ENCODE results near the gene FAM53B.
A peak's percentile ranks its signal among the peaks of the same experiment; 100 is the strongest.

FAM53B gene

DNA sequence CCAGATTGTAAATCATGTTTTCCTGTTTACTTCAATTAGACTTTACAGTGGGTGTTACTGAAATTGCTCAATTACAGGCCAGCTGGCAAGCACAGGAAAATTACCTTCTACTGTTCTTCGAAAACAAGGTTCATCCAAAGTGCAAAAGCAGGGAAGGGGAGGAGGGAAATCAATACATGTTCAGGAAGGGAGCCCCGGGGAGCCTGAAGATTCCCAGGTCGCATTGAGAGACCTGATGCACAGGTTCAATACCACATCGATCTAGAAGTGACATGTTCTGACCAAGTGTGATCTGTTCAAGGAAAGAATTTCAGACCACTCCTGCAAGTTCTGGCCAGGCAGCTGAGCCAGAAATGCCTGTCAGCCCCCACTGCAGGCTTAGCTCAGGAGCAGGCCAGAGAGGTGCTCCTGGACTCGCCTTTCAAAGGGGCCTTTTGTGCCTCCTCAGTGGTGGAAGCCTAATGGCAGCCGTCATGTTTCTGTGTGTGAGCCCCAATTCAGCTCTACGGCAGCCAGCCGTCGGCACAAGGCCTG lies 35.9 kb downstream of the FAM53B start:
- no peak for DNase-seq

DNA sequence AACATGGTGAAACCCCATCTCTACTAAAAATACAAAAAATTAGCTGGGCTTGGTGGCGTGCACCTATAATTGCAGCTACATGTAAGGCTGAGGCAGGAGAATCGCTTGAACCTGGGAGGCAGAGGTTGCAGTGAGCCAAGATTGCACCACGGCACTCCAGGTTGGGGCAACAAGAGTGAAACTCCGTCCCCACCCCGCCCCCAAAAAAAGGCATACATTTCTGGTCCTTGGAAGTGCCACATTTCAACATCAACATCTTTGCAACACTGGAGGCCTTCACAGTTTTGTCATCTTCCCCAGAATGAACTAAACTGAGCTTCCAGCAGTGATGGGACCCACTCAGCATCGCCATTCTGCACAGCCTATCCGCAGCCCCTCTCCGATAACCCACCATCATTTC lies 36.6 kb downstream of the FAM53B start:
- no peak for DNase-seq

DNA sequence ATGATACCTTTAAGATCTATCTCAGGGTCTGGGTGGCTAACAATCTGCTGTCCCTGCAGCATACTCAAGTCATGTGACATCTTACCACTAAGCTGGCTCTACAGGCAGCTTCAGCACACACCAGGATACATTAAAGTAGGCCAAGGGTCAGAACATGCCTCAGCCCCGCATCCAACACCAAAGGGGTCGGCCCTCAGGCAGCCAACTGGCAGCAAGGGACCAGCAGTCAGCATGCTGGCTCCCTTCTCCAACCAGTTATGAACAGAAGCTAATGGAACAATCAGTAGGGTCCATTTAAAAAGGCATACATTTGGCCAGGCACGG lies 37.1 kb downstream of the FAM53B start:
- DNase-seq = no peak

DNA sequence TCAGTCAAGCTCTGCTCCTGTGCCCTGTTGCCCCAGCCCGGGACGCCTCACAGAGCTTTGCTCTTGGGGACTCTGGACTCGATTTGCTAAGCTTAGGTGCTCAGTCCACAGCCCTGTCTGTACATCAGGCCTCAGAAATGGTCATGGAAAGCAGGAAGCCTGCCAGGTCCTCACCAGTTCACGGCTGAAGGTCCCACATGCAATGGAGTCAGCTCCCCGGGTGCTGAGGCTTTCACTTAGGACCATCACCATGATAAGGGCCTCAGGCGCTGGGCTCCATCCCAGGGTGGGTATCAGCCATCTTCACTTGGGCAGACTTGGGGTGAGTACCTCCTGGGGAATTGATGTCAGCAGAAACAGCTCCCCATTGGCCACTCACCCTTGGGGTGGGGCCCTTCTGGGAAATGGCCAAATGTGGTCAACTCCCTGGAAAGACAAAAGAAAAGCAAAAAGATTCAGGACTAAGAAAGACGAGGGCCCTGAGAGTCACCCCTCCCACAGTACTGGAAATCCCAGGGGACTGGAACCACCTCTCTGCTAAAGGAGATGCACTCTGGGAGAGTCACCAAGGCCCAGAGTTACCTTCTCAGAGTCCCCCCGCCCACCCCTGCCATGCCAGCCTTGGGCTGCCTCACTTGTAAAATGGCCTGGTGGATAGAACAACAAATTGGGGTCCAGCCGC lies 37.6 kb downstream of the FAM53B start:
- no peak for DNase-seq

- no peak for DNase-seq
Observed at GRCh38 chr10:124705817-124706461, 38.2 kb downstream of the FAM53B start.

- no peak for DNase-seq
Observed at GRCh38 chr10:124705381-124705740, 38.8 kb downstream of the FAM53B start.

DNA sequence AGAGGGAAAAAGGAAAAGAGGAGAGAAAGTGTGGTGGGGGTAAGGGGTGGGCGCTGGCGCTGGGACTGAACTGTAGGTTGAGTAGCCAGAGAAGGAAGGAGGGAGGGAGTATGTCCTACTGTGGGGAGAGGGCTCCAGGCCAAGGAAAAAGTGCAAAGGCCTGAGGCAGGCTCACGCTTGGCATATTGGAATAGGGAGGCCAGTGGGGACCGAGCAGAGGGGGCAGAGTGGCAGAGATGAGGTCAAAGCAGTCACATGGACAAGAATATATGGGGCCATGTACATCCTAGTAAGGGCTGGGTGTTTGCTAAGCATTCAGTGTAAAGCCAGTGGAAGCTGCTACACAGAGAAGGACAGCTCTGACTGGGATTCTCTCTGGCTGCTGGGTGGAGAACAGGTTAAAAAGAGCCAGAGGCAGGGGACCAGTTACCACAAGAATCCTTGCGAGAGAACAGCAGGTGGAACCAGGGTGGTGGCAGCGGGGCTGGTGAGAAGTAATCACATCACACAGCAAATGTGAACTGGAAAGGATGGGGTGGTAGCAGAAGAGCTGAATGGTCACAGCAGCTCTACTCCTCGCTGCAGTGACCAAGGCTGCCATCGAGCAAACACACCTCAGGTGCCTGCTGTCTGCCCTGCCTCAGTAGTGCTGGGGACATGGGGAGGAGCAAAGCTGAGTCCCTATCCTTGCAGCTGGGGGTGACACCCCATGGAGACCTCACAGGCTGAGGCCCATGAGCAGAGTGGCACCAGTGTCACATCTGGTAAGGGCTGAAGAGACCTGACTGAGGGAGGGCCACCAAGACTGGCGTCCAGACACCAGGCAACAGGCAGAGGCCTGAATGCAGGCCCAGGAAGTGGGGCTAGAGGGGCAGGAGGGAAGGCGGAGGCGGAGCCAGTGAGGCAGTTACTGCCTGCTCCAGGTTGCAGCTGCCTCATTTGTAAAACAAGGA lies 39.5 kb downstream of the FAM53B start:
- no peak for DNase-seq

DNA sequence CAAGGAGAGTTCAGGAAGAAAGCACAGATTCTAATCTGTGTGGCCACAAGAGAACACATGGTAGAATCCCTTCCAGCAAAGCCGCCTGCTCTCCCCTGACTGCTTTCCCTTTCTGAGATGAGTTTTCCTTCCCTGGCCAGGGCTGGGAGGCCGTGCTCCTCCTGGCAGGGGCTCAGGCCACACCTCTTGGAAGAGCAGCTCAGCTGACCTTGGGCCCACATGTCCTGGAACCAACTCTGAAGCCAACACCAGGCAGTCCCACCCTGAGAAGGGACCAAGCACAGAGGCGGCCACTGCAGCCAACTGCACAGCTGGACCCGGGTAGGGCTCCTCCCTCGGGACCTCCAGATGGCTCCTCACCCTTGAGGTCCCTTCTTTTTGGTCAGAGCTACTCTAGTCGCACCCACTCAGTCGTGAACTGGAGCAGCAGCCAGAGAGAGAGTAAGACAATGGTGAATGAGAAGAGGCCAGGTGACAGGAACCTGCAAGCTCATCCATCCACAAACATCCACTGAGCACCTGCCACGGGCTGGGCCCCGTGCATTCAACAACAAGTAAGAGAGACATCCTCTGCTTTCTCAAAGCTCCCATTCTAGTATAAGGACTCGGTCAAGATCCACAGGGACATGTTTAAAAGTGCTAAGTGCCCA lies 40.3 kb downstream of the FAM53B start:
- no peak for DNase-seq

- no peak for DNase-seq
Observed at GRCh38 chr10:124703372-124703771, 40.8 kb downstream of the FAM53B start.

DNA sequence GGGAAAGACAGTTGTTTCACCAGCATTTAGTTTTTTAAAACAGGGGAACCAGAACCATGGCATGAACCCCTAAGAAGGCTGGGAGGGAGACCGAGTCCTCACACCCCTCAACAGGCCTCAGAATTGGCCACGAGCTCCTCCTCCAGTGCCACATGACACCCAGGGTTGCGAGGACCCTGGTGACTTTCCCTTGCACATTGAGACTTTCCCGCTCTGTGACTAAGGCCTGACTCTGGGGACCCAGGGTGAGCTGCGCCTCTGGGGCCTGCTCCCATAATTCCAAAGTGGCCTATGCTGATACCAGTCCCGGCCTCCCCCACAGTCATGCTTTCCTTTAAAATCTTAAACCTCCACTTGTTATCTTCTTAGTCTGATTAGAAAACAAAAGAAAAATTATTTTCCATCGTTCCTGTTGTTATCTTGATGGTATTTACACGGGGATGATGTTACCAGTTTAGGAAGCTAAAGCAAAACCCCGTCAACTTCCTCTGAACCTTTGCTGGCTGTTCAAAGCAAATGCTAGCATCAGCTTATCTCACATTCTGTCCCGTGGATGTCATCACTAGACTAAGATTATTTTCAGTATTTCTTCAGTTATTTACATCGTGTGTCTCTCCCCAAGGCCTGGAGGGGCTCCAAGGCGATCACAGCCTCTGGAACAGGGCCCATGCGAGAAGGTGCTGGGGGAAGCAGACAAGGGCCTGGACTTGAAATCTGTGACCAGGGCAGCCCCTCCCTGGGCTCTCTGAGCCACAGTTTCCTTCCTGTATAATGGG lies 42.1 kb downstream of the FAM53B start:
- DNase-seq = peak; percentile 82

- DNase-seq = no peak
Observed at GRCh38 chr10:124701435-124701834, 42.7 kb downstream of the FAM53B start.

GRCh38 chr10:124701038-124701365 lies 43.2 kb downstream of the FAM53B start:
- no peak for DNase-seq

DNA sequence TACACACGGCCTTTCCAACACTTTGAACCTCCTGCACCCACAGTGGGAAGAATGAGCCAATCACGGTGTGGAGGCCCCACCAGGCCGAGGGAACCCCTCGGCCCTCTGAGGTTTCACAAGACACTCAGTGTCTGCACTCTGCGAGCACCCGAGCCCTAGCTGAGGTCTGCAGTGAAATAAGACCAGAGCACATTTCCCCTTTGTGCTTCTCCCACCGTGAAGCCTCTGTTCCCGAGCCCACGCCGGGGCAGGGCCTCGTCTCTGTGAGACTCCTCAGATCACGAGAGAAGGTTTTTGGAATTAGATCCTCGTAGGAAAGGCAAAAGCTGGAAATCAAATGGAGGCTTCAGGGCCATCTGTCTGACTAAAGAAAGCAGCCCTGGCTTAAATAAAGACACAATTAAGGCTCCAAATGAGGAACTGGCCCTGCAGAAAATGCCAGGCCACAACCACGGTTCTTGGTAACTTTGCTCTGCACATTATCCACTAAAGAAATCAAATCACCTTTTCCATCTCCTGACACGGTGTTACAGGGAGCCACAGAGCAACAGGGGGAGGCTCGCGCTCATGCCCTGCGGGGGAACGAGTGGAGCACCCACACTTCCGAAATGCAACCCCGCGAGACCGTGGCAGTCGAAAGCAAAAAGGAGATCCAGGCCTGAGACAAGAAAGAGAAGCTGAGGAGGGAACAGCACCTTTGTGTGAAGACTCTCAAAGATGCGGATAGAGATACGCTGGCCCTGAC lies 43.7 kb downstream of the FAM53B start:
- no peak for DNase-seq

GRCh38 chr10:124699471-124700292 lies 44.5 kb downstream of the FAM53B start:
- DNase-seq = no peak

DNA sequence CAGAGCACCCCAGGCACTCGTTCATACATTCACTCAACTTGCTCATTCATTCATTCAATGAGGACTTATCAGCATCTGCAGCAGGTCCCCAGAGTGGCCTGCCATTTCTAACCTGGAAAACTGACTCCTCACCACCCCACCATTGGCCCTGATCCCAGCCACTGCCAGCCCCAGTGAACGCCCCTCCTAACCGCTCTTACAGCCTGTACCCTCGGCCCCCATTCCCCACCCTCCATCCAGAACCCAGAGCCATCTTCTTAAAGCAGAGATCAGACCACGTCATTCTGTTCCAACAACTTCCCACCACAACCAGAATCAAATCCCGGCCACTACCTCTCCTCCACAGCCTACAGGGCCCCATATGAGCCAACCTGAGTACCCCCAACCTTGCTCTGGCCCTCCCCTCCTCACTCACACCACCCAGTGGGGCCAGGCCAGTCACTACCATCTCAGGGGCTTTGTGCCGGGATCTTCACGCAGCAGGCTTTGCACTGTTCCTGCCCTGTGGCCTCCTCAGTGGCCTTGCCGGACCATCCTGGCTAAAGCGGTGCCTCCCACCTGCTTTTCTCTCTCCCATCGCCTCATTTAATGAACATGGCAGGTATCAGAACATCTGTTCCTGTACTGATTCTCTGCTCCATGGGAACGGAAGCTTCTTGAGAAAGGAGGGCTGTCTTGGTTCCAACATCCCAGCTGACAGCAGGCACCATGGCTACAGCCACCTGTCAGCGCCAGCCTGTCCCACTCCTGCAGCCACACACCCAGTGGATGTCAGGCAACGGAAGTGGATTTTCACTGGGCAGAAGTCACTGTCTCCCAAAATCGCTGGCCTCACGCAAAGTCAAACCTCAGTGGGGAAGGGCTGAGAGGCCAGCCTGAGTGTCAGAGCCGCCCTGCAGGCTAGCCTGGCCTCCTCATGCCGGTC lies 45.4 kb downstream of the FAM53B start:
- no peak for DNase-seq

DNA sequence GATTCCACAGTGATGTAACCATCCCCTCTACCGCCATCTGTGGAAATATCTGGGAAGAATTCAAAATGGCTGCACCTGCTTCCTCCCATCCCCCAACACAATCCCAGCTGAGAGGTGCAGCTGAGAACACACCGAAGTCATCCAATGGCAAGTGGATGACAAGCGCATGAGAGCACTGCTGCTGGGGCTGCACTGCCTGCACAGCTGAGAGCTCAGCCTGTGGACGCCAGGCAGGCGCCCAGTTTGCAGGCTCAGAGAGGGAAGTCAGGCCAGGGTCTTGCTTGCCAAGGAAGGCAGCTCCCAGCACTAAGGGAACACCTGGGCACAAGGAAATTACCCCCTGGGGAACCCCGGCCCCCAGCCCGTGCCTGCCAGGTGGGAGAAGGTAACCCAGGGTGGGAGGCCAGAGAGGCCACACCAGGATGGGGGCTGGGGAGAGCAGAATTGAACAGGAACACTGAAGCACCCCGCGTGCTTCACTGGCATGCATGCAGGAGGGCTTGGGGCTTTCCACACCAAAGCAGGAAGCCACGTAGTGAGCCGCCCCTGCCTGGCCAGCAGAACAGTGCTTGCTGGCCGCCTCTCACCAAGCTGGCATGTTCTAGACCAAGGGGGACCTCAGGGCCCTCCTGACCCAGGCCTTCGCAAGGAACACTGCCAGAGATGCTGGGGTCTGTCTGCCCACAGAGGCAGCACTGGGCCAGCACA lies 46.2 kb downstream of the FAM53B start:
- DNase-seq = peak; percentile 85

- no peak for DNase-seq
Observed at GRCh38 chr10:124697443-124697836, 46.7 kb downstream of the FAM53B start.

DNA sequence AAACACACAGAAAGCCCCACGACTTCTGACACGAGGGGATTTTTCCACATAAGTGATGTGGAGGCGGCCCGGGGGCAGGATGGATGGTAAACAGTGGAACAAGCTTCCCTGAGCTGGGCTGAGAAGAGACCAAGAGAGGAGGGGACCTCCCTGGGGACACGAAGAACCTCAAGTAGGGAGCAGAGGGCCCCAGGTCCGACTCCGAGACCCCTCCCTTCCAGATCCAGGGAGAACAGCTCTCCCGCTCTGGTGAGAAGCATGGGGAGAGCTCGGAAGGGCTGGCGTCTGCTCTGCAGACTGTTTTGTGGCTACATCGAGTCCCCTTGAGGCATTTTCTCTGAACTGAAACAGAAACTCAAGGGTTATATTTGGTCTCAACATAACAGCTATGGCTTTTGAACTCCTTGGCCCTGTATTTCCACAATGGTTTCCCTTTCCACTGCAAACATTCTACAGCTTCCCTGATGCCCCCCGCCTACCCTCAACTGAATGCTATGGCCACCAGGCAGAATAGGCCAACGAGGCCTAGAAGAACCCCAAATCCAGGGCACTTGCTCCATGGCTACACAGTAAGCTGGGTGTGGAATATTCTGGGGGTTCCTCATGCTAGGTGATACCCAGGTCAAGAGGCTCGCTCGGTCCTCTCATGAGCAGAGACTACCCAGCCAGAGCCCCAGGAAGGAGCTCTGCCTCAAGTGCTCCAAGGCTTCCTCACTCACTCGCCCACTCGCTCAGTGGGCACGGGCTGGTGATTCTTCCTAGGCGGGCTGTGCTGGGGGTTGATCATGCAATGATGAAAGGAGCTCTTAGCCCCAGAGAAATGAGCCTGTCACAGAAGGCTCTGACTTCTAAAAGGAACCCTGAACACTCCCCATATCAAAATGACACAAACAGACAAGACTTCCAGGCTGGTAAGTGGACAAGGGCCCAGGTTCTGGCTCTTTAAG lies 47.5 kb downstream of the FAM53B start:
- DNase-seq = peak; percentile 77
